ENCODE results near the gene DGLUCY.
"Not testable (repeated sequence)": the region's sequence is repeated elsewhere in the genome, so short reads cannot be mapped to it uniquely, and the experiment has no call there.

The DGLUCY gene

GRCh38 chr14:91169951-91170350, 56.1 kb downstream of the DGLUCY start:
- no peak for DNase-seq (ENCODE audit: low spot score)

GRCh38 chr14:91170504-91171121, 56.7 kb downstream of the DGLUCY start:
- DNase-seq (ENCODE audit: low spot score), result no peak

GRCh38 chr14:91171291-91171690, 57.4 kb downstream of the DGLUCY start:
- no peak for DNase-seq (ENCODE audit: low spot score)

GRCh38 chr14:91173221-91173670, 59.4 kb downstream of the DGLUCY start:
- DNase-seq (ENCODE audit: low spot score), result peak; percentile 75

GRCh38 chr14:91173904-91174303, 60.0 kb downstream of the DGLUCY start:
- no peak for DNase-seq (ENCODE audit: low spot score)

GRCh38 chr14:91175291-91176201, 61.7 kb downstream of the DGLUCY start:
- no peak for DNase-seq (ENCODE audit: low spot score)

GRCh38 chr14:91177073-91178034, 63.5 kb downstream of the DGLUCY start:
- peak; percentile 71 for DNase-seq (ENCODE audit: low spot score)

GRCh38 chr14:91180611-91181010, 66.7 kb downstream of the DGLUCY start:
- no peak for DNase-seq (ENCODE audit: low spot score)

- not testable (repeated sequence) for DNase-seq (ENCODE audit: low spot score)
Observed at GRCh38 chr14:91182753-91183152, 68.9 kb downstream of the DGLUCY start.

GRCh38 chr14:91184559-91184958, 70.7 kb downstream of the DGLUCY start:
- DNase-seq (ENCODE audit: low spot score), result no peak

GRCh38 chr14:91185721-91186120, 71.8 kb downstream of the DGLUCY start:
- DNase-seq (ENCODE audit: low spot score), result no peak

GRCh38 chr14:91186515-91187066, 72.7 kb downstream of the DGLUCY start:
- DNase-seq (ENCODE audit: low spot score), result peak; percentile 43

GRCh38 chr14:91187271-91187670, 73.4 kb downstream of the DGLUCY start:
- no peak for DNase-seq (ENCODE audit: low spot score)

GRCh38 chr14:91190853-91191252, 77.0 kb downstream of the DGLUCY start:
- DNase-seq (ENCODE audit: low spot score), result no peak

GRCh38 chr14:91193069-91193468, 79.2 kb downstream of the DGLUCY start:
- DNase-seq (ENCODE audit: low spot score), result no peak

GRCh38 chr14:91195881-91196280, 82.0 kb downstream of the DGLUCY start:
- DNase-seq (ENCODE audit: low spot score), result no peak

- no peak for DNase-seq (ENCODE audit: low spot score)
Observed at GRCh38 chr14:91197631-91198030, 83.8 kb downstream of the DGLUCY start.

GRCh38 chr14:91200802-91201201, 86.9 kb downstream of the DGLUCY start:
- not testable (repeated sequence) for DNase-seq (ENCODE audit: low spot score)

- DNase-seq (ENCODE audit: low spot score), result no peak
Observed at GRCh38 chr14:91202234-91202974, 88.5 kb downstream of the DGLUCY start.

- DNase-seq (ENCODE audit: low spot score), result no peak
Observed at GRCh38 chr14:91204657-91205056, 90.8 kb downstream of the DGLUCY start.

- no peak for DNase-seq (ENCODE audit: low spot score)
Observed at GRCh38 chr14:91205459-91205858, 91.6 kb downstream of the DGLUCY start.

Measured in kidney tubule cell (primary cell).